NOMO-1 treated with dmso at 0.1 percent for 144 hours (cell line): Measurements from ENCODE around the gene EFNA5.

Source experiments
- DNase-seq: peaks from one replicate; lab custom pipeline; 2025; ENCODE audit not compliant: unreplicated experiment; lab: John Stamatoyannopoulos, UW

The EFNA5 gene

DNA sequence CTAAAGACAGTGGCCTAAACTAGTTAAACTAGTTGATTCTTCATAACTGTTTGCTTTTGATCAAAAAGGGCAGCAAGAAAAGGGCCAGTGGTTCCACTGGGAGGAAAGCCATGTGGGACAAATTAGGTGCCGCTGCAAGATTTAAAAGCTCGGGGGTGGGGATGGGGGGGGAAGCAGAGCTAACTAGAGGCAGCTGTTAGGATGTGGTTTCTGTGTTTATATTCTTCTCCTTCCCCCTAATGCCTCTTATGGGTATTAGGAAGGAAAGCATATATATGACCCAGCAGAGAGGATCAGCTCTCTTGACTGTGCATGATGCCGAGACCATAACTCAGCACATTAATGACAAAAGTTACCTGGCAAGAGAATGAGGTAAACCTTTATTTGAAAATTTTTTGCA is 65.7 kb downstream of the EFNA5 start:
- DNase-seq = no peak

DNA sequence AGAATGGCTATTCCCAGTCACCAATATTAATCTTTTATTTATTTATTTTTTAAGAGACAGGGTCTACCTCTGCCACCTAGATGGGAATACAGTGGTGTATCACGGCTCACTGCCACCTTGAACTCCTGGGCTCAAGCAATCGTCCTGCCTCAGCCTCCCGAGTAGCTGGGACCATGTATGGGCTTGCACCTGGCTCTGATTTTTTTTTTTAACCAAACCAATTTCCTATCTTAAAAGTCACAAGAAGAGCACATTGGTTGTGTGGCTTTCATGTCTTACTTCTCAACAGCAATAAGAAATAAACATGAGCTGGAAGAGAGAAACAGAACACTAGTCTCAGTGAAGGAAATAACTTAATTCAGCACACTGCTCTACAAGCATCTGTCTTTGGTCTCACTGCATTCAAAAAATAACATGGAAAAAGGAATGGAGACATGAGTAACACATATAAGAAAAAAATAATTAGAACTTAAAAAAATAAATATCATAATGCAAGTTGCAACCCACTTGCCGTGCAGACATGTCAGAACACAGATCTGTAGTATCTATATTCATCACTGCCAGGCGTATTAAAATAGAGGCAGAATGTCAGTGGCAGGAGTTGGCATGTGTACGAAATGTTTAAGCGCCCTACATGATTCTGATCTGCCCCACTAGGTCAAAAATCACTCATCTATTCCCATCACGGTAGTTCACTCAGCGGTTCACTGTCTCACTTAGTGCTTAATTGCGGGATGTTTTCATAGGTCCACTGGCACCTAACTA is 66.4 kb downstream of the EFNA5 start:
- DNase-seq = no peak

DNA sequence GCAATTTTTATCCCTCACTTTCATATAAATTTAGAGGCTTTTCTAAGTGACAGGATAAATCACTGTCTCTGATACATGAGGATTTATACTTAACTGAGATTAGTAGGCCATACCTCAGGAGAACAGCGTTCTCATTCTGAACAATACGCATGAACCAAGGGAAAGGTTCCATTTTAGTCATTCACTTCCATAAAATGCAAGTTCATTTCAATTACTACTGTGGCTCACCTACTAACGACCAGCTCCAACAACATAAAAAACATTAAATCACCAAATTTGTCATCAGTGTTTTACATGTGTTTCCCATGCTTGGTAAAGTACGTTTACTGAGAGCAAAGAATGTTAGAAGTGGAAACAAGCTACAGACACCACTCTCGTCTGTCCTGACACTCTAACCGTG is 67.4 kb downstream of the EFNA5 start:
- DNase-seq = no peak

DNA sequence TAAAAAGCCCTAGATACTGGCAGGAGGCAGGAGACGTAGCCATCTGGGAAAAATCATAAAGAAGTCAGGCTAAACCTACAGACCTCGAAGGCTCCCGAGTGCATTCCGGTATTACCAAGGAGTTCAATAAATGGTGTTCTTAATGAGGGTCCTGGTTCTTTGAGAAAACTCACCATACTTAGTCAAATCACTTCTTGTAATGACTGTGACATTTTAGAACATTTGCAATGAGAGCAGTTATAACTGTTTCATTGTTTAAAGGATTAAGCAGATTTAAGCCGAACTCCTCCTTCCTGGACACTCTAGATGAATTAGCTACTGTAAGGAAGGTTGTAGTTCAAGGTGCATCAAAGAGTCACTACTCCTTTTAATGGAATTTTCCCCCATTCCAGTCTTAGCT is 67.8 kb downstream of the EFNA5 start:
- DNase-seq = no peak

DNA sequence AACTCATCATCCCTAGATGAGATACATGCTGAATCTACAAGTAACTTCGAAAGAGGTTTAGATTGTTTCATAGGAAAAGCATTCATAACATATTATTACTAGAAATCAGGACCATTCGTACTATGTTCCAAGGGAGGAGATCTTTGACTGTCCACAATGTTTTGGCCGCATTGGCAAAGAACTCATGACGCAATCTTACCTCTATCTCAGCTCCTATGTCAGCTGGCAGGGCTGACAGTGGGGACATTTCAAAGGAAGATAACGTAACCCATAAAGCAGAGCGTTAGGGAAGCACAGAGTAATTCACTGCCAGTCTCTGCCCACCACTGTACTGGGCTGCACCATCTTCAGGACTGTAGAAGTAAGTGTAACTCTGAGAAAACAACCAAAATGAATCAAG is 69.7 kb downstream of the EFNA5 start:
- no peak for DNase-seq

DNA sequence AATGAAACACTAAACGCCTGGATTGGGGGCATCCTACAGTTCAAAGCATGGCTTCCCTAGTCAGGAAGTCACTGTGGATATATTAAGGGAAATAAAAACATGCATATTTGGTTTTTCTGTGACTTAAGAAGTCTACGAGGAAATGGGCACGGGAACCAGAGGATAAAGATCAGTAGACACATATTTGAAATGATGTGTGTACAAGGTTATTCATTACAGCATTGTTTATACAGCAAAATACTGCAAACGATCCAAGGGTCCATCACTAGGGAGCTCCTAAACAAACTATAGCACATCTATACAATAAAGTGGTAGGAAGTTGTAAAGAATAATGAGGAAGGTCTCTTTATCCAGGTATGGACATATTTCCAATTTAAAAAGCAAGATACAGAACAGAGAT is 71.8 kb downstream of the EFNA5 start:
- no peak for DNase-seq

DNA sequence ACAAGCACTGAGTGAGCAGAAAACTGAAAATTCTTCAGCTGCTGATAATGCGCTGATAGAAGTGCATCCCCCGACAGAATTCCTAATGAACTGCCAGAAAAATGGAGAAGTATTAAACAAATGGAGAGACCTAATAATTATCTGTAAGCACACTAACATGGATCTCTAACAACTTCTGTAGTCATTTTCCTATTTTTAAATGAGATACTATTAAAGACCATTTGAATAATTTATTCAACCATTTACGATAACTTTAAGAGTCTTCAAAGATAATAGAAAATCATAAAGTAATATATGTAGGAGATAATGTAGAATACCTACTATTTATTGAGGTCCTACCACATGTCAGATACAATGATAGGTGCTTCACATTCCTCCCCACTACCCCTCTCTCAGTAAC is 72.9 kb downstream of the EFNA5 start:
- DNase-seq = no peak

DNA sequence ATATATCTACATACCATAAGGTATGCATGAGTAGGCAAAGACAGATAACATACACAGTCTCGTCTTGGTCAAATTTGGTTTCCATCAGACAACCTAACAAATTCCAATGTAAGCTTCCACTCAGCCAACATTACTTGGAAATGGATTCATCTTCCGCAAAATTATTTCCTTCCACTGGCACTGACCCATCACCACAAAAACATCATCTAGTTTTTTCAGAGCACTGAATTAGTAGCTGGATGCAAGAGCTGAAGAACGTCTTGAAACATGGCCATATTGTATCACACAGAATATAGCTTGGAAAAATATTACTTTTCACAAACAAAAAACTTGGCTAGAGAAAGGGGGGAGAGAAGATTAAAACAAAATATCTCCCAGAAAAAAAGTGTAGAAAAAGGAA is 73.5 kb downstream of the EFNA5 start:
- DNase-seq = no peak

DNA sequence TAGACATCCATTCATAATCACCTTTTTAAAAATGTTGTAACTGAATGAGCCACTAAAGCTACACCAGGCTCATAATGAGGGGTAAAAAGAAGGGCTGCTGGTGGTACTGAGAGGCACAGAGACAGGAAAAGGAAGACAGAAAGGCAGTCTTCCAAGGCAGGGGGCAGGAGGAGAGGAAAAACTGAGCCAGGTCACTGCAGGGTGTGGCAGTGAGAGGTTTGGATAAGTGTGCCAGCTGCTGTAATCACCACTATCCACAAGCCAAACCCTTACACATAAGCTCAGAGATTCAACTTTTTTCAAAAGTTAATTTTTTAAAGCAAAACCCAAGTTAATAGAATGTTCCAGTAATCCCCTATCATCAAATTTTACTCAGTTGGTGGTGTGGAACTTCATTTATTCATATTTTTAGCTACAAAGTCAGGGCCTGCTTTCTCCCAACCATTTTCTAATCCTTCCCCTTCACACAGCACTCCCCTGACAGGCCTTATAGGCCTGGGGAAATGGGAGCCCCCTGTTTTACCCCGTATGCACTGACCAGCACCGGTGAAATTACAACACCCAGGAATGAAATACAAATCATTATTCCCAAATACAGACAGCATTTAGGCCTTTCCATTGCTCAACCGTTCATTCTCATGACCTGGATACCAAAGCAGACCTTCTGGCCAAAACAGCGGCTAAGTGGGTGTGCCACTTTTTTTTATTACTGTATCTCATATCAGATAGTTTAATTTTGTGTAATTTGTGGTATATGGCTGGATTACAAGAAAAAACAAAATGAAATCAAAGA is 76.3 kb downstream of the EFNA5 start:
- DNase-seq = no peak

DNA sequence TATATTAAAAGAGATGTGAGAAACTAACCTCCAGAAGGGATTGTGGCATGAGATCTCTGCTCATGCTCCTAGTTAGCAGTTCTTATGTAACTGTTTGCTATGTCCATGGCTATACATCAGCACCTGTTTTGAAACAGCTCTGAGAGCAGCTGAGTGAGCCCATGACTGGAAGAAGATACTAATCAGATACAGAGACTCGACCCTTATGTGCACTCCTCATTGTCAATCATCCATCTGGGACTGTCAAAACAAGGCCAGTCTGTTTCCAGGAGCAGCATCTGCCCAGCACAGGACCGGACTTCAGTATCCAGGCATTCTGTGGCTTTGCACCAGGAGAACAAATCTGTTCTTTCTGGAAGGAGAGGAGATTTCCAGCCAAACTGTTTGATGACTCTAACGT is 77.7 kb downstream of the EFNA5 start:
- no peak for DNase-seq

DNA sequence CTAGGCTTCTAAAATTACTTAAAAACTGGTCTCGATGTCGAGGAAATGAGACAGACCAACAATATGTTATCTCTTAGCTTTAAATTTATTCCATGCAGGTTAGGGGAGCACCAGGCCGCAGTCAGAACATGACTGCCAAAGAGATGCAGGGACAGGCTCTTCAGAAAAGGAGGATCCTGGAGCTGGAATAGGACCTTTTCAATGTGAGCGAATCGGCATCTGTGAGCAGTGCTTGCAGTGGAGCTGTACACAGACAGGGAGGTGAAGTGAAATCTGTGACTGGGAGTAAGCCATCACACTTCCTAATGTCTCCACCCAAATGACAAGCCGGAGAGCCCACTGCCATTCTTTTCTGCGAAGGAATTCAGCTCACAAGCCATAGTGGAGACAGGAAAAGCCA is 78.2 kb downstream of the EFNA5 start:
- no peak for DNase-seq

DNA sequence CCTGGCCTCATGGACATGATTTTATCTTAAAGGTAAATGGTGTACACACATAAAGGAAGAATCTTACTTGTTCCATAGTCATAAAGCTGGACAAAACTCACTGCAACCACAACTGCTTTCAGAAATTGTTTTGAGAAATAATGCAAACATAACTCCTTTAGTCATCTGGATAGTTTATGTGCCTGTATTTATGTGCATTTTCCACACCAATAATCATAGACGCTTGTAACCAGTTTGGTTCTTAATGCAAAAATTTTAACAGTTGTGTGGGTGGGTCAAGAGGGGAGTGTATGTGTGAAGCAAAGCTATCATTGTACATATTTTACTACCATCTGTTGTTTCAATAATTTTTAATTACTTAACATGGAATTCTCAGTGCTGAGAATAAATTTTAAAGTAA is 80.1 kb downstream of the EFNA5 start:
- no peak for DNase-seq

DNA sequence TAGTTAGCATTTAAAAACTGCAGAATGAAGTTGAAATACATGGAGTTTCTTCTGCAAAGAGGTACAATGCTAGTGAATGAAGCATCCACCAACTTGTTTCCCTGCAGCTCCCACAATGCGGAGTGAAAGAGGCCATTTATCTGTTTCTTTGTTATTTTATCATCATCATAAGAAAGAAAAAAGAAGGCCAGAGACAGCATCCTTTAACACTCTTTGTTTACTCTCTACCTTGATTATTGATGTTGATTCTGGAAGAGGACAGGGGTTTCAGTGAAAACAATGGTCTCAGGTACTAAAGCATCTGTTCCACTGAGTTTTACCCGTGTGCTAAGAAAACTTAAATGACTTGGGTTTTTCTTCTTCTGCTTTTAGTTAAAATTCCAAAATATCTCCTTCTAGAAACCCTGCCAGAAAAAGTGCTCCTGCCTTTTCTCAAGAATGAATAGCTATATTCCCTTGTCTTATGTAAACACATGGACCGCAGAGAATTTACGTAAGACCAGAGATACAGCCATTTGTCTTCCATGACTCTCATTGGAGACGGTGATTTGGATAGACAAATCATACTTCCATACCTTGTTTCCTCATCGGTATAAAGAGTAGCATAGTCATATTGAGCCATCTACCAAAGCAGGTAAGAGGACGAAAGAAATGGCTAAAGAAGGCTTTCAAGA is 81.1 kb downstream of the EFNA5 start:
- no peak for DNase-seq

DNA sequence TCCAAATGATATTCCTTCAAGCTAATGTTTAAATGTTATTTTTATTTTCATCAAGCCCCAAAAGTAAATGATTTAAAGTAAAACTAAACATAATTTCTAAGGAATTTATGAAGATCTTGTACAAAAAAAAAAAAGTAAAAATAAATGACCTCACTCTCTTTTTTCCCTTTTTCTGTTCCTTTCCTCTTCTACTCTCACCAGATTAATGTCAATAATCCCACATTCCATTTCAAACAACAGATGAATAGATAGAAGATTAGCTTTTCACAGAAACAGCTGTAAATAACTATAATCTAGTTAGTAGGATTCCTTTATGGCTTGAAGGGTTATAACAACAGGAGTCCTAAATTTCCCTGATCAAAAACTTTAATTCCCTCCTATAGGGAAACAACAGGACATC is 88.1 kb downstream of the EFNA5 start:
- DNase-seq = no peak

DNA sequence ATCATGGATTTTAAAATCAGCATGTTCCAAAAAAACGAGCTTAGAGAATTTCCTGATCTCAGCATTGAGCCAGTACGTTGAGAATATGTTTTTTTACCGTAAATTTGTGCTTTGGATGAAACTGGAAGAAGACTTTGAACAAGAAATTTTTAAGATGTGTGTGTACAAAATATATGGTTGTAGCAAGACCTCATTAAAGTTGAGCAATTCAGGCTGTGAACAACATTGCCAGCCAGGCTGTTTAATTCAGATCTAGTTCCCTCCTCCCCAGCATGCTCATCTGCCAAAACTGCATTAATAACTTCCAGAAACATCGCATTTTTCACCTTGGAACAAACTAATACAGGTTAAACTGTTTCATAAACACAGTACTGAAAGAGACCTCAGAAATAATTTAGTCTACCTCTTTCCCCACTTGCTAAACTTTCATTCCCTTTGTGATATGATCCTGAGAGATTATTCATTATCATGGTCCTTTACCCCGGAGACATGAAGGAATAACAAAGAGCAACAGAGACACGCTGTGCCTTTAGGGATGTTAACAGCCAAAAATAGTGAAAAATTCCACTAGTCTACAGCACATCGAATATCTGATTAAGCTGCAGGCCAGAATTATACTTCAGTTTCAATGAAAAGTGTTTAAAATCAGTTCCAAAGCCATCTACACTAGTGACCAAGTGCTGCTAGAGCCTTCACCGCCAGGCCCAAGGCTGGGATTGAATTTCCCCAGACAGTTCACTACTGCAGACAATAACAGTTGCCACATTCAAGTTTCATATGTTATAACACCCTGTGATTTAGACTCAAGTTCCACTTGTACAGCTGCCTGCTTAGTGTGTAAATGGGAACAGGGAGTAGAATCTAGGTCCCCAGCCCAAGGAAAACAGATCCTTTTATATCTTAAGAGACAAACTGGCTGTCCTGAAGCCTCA is 89.6 kb downstream of the EFNA5 start:
- DNase-seq = no peak

DNA sequence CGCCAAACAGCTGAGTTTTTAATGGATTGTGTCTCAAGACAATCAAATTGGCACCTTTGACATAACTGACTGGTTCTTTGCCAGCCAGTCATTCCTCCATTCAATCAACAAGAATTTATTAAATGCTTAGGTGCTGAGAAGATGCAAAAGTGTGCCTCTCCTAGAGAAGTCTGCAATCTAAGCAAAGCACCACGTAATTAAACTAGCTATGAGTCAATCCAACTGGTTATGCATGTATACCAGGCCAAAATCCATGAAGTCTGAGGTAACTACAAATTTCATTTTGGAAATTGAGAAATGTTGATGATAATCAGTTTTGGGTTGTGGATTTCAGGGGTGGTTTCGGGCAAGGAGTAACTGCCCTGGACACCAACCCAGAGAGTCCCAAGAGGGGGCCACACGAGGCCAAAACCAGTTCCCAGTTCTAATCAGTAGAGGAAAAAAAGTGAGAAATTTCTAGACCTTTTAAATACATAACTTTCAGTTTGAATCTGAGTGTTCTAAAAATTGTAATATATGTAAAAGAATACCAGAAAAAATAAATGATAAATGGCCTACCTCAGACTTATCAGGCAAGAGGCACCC is 92.6 kb downstream of the EFNA5 start:
- DNase-seq = no peak

DNA sequence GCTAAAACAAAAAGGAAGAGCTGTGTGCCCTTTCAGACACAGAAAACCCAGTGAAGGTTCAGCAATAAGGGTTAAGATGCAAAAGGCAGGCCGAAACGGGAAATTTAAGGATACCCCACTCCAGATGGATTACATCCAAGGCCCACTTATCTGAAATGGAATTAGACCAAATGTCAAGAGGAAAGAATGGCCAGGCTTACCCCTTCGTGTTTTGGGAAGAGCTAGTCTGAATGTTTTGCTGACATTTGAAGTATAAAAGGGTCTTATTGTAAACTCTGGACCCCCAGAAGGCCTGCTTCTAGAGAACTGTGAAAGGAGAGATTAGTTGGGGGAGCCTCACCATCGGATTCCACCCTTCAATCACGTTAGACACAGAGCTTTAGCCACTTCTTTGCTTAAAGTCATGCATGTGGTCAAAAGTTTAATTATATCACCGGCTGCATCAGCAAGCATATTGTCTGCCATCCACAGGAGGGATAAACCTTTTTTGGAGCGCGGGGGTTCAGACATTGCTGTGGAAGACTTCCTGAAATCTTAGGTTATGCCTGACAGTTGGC is 93.3 kb downstream of the EFNA5 start:
- no peak for DNase-seq

DNA sequence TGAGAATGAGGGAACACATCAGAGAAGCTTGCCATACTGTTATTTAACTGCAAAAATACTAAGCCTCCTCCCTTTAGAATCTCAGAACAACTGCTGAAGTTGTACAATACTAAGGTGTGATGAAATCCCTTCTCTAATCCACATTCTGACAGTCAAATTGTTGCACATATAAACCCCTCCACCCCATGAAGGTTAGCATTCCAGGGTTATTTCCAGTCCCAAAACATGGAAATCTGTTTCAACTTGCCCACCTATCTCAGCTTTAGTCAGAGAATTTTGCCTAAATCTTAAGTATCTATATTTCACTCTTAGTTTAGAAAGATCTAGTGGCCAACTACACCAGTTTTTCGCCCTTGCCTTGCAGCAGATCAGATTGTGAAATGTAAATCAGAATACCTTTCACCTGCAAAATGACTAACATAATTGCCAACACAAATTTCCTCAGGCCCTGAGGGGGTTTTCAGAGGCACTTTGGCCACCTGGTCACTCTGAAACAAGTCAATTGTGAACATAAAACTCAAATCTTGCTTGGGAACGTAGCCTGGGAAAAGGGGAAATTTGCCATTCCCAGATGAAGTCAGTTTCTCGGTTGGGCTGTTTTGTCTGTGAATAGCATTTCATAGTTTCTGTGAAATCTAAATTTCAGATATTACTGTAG is 93.9 kb downstream of the EFNA5 start:
- DNase-seq = no peak

DNA sequence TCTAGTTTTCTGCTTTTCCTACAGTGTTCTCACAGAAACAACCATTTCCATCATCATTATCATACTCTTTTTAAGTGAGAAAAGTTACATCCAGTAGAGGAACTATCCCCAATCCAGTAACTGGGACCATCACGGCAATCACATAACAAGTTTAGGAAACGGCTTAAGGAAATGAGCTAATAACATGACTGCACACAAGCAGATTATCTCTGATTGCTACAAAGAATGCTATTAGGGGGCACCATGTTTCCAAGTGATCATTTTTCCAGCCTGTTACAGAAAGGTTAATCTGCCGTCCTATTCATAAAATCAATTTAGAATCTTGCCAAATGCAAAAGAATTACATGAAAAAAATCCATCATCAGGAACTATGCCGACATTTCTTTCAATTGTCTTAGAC is 94.6 kb downstream of the EFNA5 start:
- no peak for DNase-seq

DNA sequence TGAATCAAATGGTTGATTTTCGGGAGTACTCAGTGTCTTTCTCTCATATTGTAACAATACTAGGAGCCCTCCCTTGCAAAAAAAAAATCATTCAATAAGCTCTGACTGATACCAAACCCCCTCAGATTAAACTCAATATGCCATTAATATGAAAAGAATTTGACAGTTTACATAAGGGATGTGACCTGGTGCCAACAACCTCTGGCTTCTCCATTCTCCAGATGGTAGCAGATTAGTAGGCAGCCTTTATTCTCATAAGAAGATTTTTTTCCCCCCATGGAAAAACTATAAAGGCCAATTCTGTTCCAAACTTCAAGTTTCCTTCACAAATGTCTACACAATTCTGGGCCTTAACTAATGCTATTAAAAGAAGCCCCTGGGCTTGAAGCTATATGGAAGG is 96.5 kb downstream of the EFNA5 start:
- DNase-seq = no peak
